ENCODE measurements around the gene MTG2. TPM values are rescaled to one million over a fixed set of nuclear protein-coding genes. Genes with fewer than 3 reads are reported as not detected.
A peak's percentile ranks its signal among the peaks of the same experiment; 100 is the strongest.

MTG2 gene
- total and polyA plus RNA-seq, 2 of the 8 experiments (the other 6 are each of a cell fraction or from before 2014, with no cell fraction given), result 14.4 to 22.8 TPM

GRCh38 chr20:62205618-62206387 lies 23.0 kb downstream of the MTG2 start:
- no peak overlapping the region for H2BK15ac ChIP-seq (ENCODE audit: low read length)
- DNase-seq (ENCODE audit: low read depth in 1 of 2, low spot score in 2 of 2), result no peak
- H3K9me3 ChIP-seq (ENCODE audit: insufficient read depth in 2 of 2, low read depth in 1 of 2, low read length in 1 of 2), result no peaks in the 10 kb centered on the region
- no peak overlapping the region for H3K4me3 ChIP-seq (ENCODE audit: extremely low read depth in 1 of 4, insufficient read depth in 2 of 4, low read depth in 3 of 4, low read length in 4 of 4)
- no peak overlapping the region for H3K4me2 ChIP-seq (ENCODE audit: insufficient read depth in 1 of 2, low read depth in 2 of 2, low read length in 2 of 2)
- no peaks in the 10 kb centered on the region for H3K4me1 ChIP-seq (replicated peaks in 1 of 4; ENCODE audit: control insufficient read depth in 3 of 4, insufficient read depth in 4 of 4, low read length in 3 of 4)
- peak overlapping the region; percentile 65; the same call in 1 of the 2 replicates for H4K8ac ChIP-seq (ENCODE audit: extremely low read depth, insufficient read depth, low read length)
- no peak overlapping the region for H2BK20ac ChIP-seq (ENCODE audit: low read length)
- no peak overlapping the region for H3K23ac ChIP-seq (ENCODE audit: insufficient read length)
- H3K23me2 ChIP-seq (ENCODE audit: low read depth, low read length), result no peaks in the 10 kb centered on the region
- no peak overlapping the region; the same call in 1 of the 2 replicates for H2BK5ac ChIP-seq (ENCODE audit: low read depth, low read length)
- no peak overlapping the region for H2AFZ ChIP-seq (ENCODE audit: low read length)
- H2AK5ac ChIP-seq (ENCODE audit: low read depth, low read length), result no peak overlapping the region
- H2BK120ac ChIP-seq (replicated peaks; ENCODE audit: low read depth, low read length), result no peak overlapping the region
- no peaks in the 10 kb centered on the region for H3K27me3 ChIP-seq (replicated peaks in 1 of 4; ENCODE audit: control insufficient read depth in 3 of 4, extremely low read depth in 1 of 4, insufficient read depth in 3 of 4, low read length in 3 of 4)
- peaks cover 0 to 7% (median 3%) of the 10 kb centered on the region in 4 experiments; a peak in 4 of 8 replicates for H3K36me3 ChIP-seq (ENCODE audit: control insufficient read depth in 2 of 4, insufficient read depth in 4 of 4, low read length in 3 of 4)
- WGBS, 2 experiments (ENCODE audit: extremely low coverage in 1 of 2, insufficient coverage in 1 of 2, insufficient read length in 1 of 2, insufficient replicate concordance in 2 of 2, low coverage in 1 of 2, low lambda C conversion rate in 2 of 2, missing lambda C conversion rate in 1 of 2), result 94% methylated on average over 37 of the region's 38 CpGs; no CpG with 5 or more reads in 1 of the 2 experiments
- ChIA-PET POLR2A (ENCODE audit: partially characterized antibody) (no interaction called here), CTCF (ENCODE audit: partially characterized antibody) (interaction anchor here (1.2 to 1.7 kb wide), 2 partner anchors 14 to 21 kb away, joined by 3 to 7 read pairs; no protein-coding TSS in a partner anchor)
- H3K9ac ChIP-seq (replicated peaks in 1 of 4; ENCODE audit: extremely low read depth in 1 of 4, low read depth in 3 of 4, low read length in 3 of 4), result no peak overlapping the region
- H3K18ac ChIP-seq (ENCODE audit: extremely low read depth, low read length), result no peak overlapping the region
- H4K5ac ChIP-seq (ENCODE audit: insufficient read length, low read depth, low read length), result no peak overlapping the region
- H3K27ac ChIP-seq (ENCODE audit: low read depth, low read length), result no peak overlapping the region
- FAIRE-seq, result no peak
- H4K91ac ChIP-seq (replicated peaks; ENCODE audit: insufficient read length, low read length), result no peak overlapping the region
- H3K79me1 ChIP-seq (ENCODE audit: low read depth, low read length), result no peaks in the 10 kb centered on the region
- H4K20me1 ChIP-seq (replicated peaks in 1 of 2; ENCODE audit: control insufficient read depth in 1 of 2, insufficient read depth in 2 of 2, low read length in 2 of 2), result no peaks in the 10 kb centered on the region
- no peak overlapping the region for H3K4ac ChIP-seq (replicated peaks; ENCODE audit: insufficient read length, low read depth, low read length)
- H2BK12ac ChIP-seq (ENCODE audit: low read depth, low read length), result no peak overlapping the region
- no peak overlapping the region for H3K56ac ChIP-seq (replicated peaks; ENCODE audit: insufficient read length, low read depth, low read length)
- no peak overlapping the region for H3K14ac ChIP-seq (ENCODE audit: insufficient read length)
- no peaks in the 10 kb centered on the region for H3K79me2 ChIP-seq (ENCODE audit: control insufficient read depth in 1 of 2, insufficient read depth in 2 of 2, low read length in 2 of 2)
- no peak for TF ChIP-seq KDM5A (IDR thresholded peaks at IDR 0.05; ENCODE audit: low read length)
